NCI-H446 (cell line): Measurements from ENCODE around the gene MYBPC1.

Source experiments
- DNase-seq, 2 experiments: peaks; one replicate each; lab custom pipeline; 2025; lab: John Stamatoyannopoulos, UW

The MYBPC1 gene

GRCh38 chr12:101694986-101695385 is 100.2 kb downstream of the MYBPC1 start:
- no peak for DNase-seq

GRCh38 chr12:101695706-101696105 is 100.9 kb downstream of the MYBPC1 start:
- DNase-seq = no peak

GRCh38 chr12:101696251-101697196 is 101.8 kb downstream of the MYBPC1 start:
- DNase-seq = peak in 1 of 2 experiments; percentile 59

GRCh38 chr12:101697197-101697929 is 102.6 kb downstream of the MYBPC1 start, which contains the start of gene CHPT1:
CHPT1 (plus strand) TSS chr12:101697640; CDS start chr12:101697862, 222 bp downstream.
- peak in 1 of 2 experiments; percentile 69 for DNase-seq

GRCh38 chr12:101697930-101698799 is 103.4 kb downstream of the MYBPC1 start:
- DNase-seq = peak in 1 of 2 experiments; percentile 6

GRCh38 chr12:101698800-101699347 is 104.1 kb downstream of the MYBPC1 start:
- DNase-seq = no peak

- DNase-seq = no peak
Observed at GRCh38 chr12:101700299-101700820, 105.6 kb downstream of the MYBPC1 start.

GRCh38 chr12:101703487-101703886 is 108.7 kb downstream of the MYBPC1 start:
- no peak for DNase-seq

- no peak for DNase-seq
Observed at GRCh38 chr12:101706403-101706802, 111.6 kb downstream of the MYBPC1 start.

- no peak for DNase-seq
Observed at GRCh38 chr12:101707131-101707782, 112.5 kb downstream of the MYBPC1 start.

GRCh38 chr12:101710288-101710687 is 115.5 kb downstream of the MYBPC1 start:
- DNase-seq = no peak

GRCh38 chr12:101713059-101713682 is 118.4 kb downstream of the MYBPC1 start:
- no peak for DNase-seq

GRCh38 chr12:101713930-101714329 is 119.2 kb downstream of the MYBPC1 start:
- no peak for DNase-seq

GRCh38 chr12:101714877-101715444 is 120.2 kb downstream of the MYBPC1 start:
- no peak for DNase-seq

- no peak for DNase-seq
Observed at GRCh38 chr12:101719566-101719965, 124.8 kb downstream of the MYBPC1 start.

- no peak for DNase-seq
Observed at GRCh38 chr12:101720118-101720517, 125.3 kb downstream of the MYBPC1 start.

- DNase-seq = no peak
Observed at GRCh38 chr12:101722392-101722791, 127.6 kb downstream of the MYBPC1 start.

- no peak for DNase-seq
Observed at GRCh38 chr12:101727098-101727497, 132.3 kb downstream of the MYBPC1 start.

GRCh38 chr12:101729842-101730241 is 135.1 kb downstream of the MYBPC1 start:
- DNase-seq = no peak

- no peak for DNase-seq
Observed at GRCh38 chr12:101732318-101732717, 137.5 kb downstream of the MYBPC1 start.
